HTERT RPE-1 (cell line): Measurements from ENCODE around the gene CIT.
"Not testable (repeated sequence)": the region's sequence is repeated elsewhere in the genome, so short reads cannot be mapped to it uniquely, and the experiment has no call there.

Source experiments
- in situ Hi-C: fragments of 300-500 bp; cut with MboI; formaldehyde crosslinking; loops from 4 replicates; pipeline ENCODE4 v1.14.3; 2020; ENCODE audit warnings: low sequenced_read_pairs

Gene CIT

GRCh38 chr12:119744900-119745606, 132.1 kb downstream of the CIT start:
- in situ Hi-C loops: no loop called here

- in situ Hi-C loops: no loop called here
Observed at GRCh38 chr12:119742700-119743099, 134.4 kb downstream of the CIT start.

GRCh38 chr12:119740830-119741229, 136.3 kb downstream of the CIT start:
- in situ Hi-C loops: no loop called here

- in situ Hi-C loops: no loop called here
Observed at GRCh38 chr12:119735079-119735478, 142.0 kb downstream of the CIT start.

- in situ Hi-C loops: no loop called here
Observed at GRCh38 chr12:119730381-119730780, 146.7 kb downstream of the CIT start.

- in situ Hi-C loops: no loop called here
Observed at GRCh38 chr12:119729871-119730270, 147.2 kb downstream of the CIT start.

GRCh38 chr12:119728444-119728745, 148.7 kb downstream of the CIT start:
- in situ Hi-C loops: no loop called here

GRCh38 chr12:119727600-119728443, 149.3 kb downstream of the CIT start:
- in situ Hi-C loops: no loop called here

GRCh38 chr12:119725523-119725922, 151.6 kb downstream of the CIT start:
- in situ Hi-C loops: no loop called here

GRCh38 chr12:119721306-119721705, 155.8 kb downstream of the CIT start:
- in situ Hi-C loops: no loop called here

- in situ Hi-C loops: no loop called here
Observed at GRCh38 chr12:119720349-119720748, 156.8 kb downstream of the CIT start.

- in situ Hi-C loops: no loop called here
Observed at GRCh38 chr12:119718141-119718540, 159.0 kb downstream of the CIT start.

GRCh38 chr12:119715268-119715620, 161.9 kb downstream of the CIT start:
- in situ Hi-C loops: no loop called here

GRCh38 chr12:119714614-119715267, 162.4 kb downstream of the CIT start:
- in situ Hi-C loops: no loop called here

GRCh38 chr12:119713551-119714031, 163.5 kb downstream of the CIT start:
- in situ Hi-C loops: no loop called here

- in situ Hi-C loops: no loop called here
Observed at GRCh38 chr12:119712721-119713120, 164.4 kb downstream of the CIT start.

GRCh38 chr12:119711693-119712092, 165.4 kb downstream of the CIT start:
- in situ Hi-C loops: no loop called here

- in situ Hi-C loops: no loop called here
Observed at GRCh38 chr12:119710965-119711551, 166.1 kb downstream of the CIT start.

GRCh38 chr12:119710374-119710964, 166.7 kb downstream of the CIT start:
- in situ Hi-C loops: no loop called here

GRCh38 chr12:119706427-119706826, 170.7 kb downstream of the CIT start:
- in situ Hi-C loops: not testable (repeated sequence)

- in situ Hi-C loops: no loop called here
Observed at GRCh38 chr12:119705182-119705581, 171.9 kb downstream of the CIT start.
